ENCODE data around the gene MED16.

DNA sequence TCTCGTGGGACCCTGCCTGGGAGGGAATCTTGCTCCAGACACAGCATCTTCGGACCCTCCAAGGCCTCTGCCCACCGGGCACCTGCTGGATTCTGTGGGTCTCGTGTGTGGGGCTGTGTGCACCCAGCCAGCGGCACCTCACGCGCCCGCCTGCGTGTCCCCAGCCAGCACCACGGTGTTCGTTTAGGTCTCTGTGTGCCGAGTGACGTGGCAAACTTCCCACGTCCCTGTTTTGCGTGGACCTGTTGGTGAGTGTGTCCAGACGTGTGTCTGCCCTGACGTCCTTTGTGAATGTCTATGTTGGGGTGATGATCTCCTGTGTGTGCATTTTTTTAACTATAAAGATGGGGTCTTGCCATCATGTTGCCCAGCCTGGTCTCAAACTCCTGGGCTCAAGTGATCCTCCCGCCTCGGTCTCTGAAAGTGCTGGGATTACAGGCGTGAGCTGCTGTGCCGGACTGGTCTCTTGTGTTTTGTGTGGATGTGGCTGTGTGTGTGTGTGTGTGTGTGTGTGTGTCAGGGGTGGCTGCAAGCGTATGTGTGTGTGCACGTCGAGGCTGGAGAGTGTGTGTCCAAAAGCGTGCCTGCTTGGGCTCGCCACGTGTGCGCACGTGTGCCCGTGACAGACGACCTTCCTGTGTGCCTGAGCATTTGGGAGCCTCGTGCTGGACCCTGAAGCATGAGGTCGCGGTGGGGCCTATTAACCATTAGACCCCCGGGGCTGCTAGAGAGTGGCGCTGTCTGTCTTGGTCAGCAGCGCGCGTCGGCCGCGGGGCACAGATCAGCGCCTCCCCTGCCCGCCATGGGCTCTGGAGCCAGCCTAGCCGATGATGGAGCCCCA lies 48.5 kb upstream of the MED16 start:
- no peak for TF ChIP-seq CTCF (conservative IDR thresholded peaks at IDR 0.05; ENCODE audit: low read length)
- no peak for TF ChIP-seq EZH2phosphoT487 (IDR thresholded peaks at IDR 0.05; ENCODE audit: borderline replicate concordance)
